Endothelial cell of umbilical vein (primary cell): ENCODE results near the gene KCNMA1. TPM values are rescaled to one million over a fixed set of nuclear protein-coding genes. Genes with fewer than 3 reads are reported as not detected.

Experiments
- BruUV-seq: library from RNA; stranded (reverse); fragments of 400-500 nt; replicated peaks from 2 replicates; lab custom pipeline; 2021; lab: Mats Ljungman, UMichigan
- CTCF ChIA-PET: fragments of 300-600, 350-600 bp; sonication (Branson Sonifier 250); formaldehyde crosslinking; loops from one replicate; lab custom pipeline; 2021; ENCODE audit warnings: antibody characterized with exemption, inconsistent platforms; lab: Charles Lee
- POLR2A ChIA-PET: fragments of 300-600, 350-600 bp; sonication (Branson Sonifier 250); formaldehyde crosslinking; loops from one replicate; lab custom pipeline; 2021; ENCODE audit warnings: antibody characterized with exemption, inconsistent platforms; lab: Charles Lee
- DNase-seq: peaks from one replicate; pipeline ENCODE4 v3.0.0-alpha.2; 2011; ENCODE audit warnings: low read depth, low spot score
- FAIRE-seq: peaks from 2 replicates; lab custom pipeline; 2011; peaks lifted over from hg19 to GRCh38; lab: Jason Lieb, UNC
- H2AFZ ChIP-seq: 2 replicates; pipeline ENCODE4 v1.6.0; 2012; ENCODE audit warnings: low read depth, low read length, control low read depth, inconsistent platforms
- H3K27ac ChIP-seq: 2 replicates; pipeline ENCODE4 v1.5.1; 2011; ENCODE audit warnings: low read depth, mild to moderate bottlenecking, control low read depth, low read length, moderate library complexity; ENCODE audit not compliant: insufficient read depth
- H3K27me3 ChIP-seq, 2 experiments: 2 replicates each; pipeline versions ENCODE4 v1.6.0 to v1.6.1; 2011; ENCODE audit warnings: low read length in 2 of 2, mixed read lengths in 1 of 2; ENCODE audit not compliant: control insufficient read depth in 2 of 2, insufficient read depth in 2 of 2
- H3K36me3 ChIP-seq, 2 experiments: 2 replicates in 1 of 2; 3 replicates in 1 of 2; pipeline ENCODE4 v1.5.1; 2011; ENCODE audit warnings: low read length in 2 of 2, mild to moderate bottlenecking in 1 of 2, moderate library complexity in 1 of 2; ENCODE audit not compliant: control insufficient read depth in 2 of 2, insufficient read depth in 2 of 2; ENCODE audit errors: extremely low read depth in 1 of 2
- H3K4me1 ChIP-seq: 3 replicates; pipeline ENCODE4 v1.5.1; 2011; ENCODE audit warnings: mild to moderate bottlenecking, low read length; ENCODE audit not compliant: control insufficient read depth, insufficient read depth; ENCODE audit errors: extremely low read depth
- H3K4me2 ChIP-seq: 2 replicates; pipeline ENCODE4 v1.6.1; 2011; ENCODE audit warnings: low read length, control low read depth, mixed read lengths; ENCODE audit not compliant: insufficient read depth
- H3K4me3 ChIP-seq, 3 experiments: fragments of 200-600 bp in 1 of 3; sonication (generic), shearing (Covaris generic) in 1 of 3; replicated peaks in 1 of 3; 2 replicates each; pipeline ENCODE4 v1.5.1; 2011 to 2016; ENCODE audit warnings: control low read depth in 3 of 3, low read length in 3 of 3, mild to moderate bottlenecking in 2 of 3, inconsistent platforms in 1 of 3, low read depth in 1 of 3, moderate library complexity in 1 of 3; ENCODE audit not compliant: insufficient read depth in 1 of 3
- H3K79me2 ChIP-seq: 2 replicates; pipeline ENCODE4 v1.6.0; 2012; ENCODE audit warnings: low read length, inconsistent platforms; ENCODE audit not compliant: control insufficient read depth, insufficient read depth
- H3K9ac ChIP-seq: replicated peaks from 2 replicates; pipeline ENCODE3; 2011; ENCODE audit warnings: low read length, control low read depth; ENCODE audit not compliant: insufficient read depth; ENCODE audit errors: extremely low read depth
- H3K9me1 ChIP-seq: replicated peaks from 3 replicates; pipeline ENCODE4 v1.6.0; 2011; ENCODE audit warnings: mild to moderate bottlenecking, low read length; ENCODE audit not compliant: control insufficient read depth, insufficient read depth; ENCODE audit errors: extremely low read depth
- H3K9me3 ChIP-seq: replicated peaks from 2 replicates; pipeline ENCODE4 v1.5.1; 2012; ENCODE audit warnings: low read length, inconsistent platforms; ENCODE audit not compliant: control insufficient read depth, insufficient read depth
- H4K20me1 ChIP-seq: replicated peaks from 2 replicates; pipeline ENCODE3; 2011; ENCODE audit warnings: mild to moderate bottlenecking, low read length; ENCODE audit not compliant: control insufficient read depth, insufficient read depth; ENCODE audit errors: extremely low read depth
- CTCF ChIP-seq, 2 donors: IDR thresholded peaks; 1 replicate in 1 of 2; 2 replicates in 1 of 2; pipeline ENCODE4 v1.5.1; 2011; ENCODE audit warnings: low read length in 2 of 2, mild to moderate bottlenecking in 2 of 2, moderate library complexity in 2 of 2, control low read depth in 1 of 2, inconsistent platforms in 1 of 2, low read depth in 1 of 2; ENCODE audit not compliant: insufficient read depth in 1 of 2; ENCODE audit errors: extremely low read depth in 1 of 2
- EZH2 ChIP-seq: IDR thresholded peaks from 2 replicates; pipeline ENCODE4 v1.6.1; 2012; ENCODE audit warnings: borderline replicate concordance, low read depth, mild to moderate bottlenecking, moderate library complexity, low read length, inconsistent platforms; ENCODE audit not compliant: severe bottlenecking
- FOS ChIP-seq: IDR thresholded peaks from 2 replicates; pipeline ENCODE4 v1.6.1; 2011; ENCODE audit warnings: mild to moderate bottlenecking, low read length, moderate library complexity, borderline replicate concordance; ENCODE audit not compliant: insufficient read depth
- GATA2 ChIP-seq: IDR thresholded peaks from 2 replicates; pipeline ENCODE4 v1.7.0; 2011; ENCODE audit warnings: low read depth, mild to moderate bottlenecking, moderate library complexity, mixed read lengths, low read length; ENCODE audit not compliant: insufficient read length, insufficient read depth
- JUN ChIP-seq: IDR thresholded peaks from 2 replicates; pipeline ENCODE4 v1.6.1; 2011; ENCODE audit warnings: borderline replicate concordance, low read depth; ENCODE audit not compliant: insufficient read length, insufficient read depth
- MYC ChIP-seq: IDR thresholded peaks from one replicate; pipeline ENCODE4 v1.6.1; 2011; ENCODE audit warnings: mild to moderate bottlenecking, low read depth, low read length
- POLR2A ChIP-seq: IDR thresholded peaks from 2 replicates; pipeline ENCODE4 v1.6.1; 2012; ENCODE audit warnings: low read depth, mild to moderate bottlenecking, control low read depth, low read length
- POLR2AphosphoS5 ChIP-seq: IDR thresholded peaks from 2 replicates; pipeline ENCODE4 v1.6.1; 2012; ENCODE audit warnings: low read depth, mild to moderate bottlenecking, control low read depth, low read length, moderate library complexity; ENCODE audit not compliant: insufficient read depth
- dilution Hi-C: fragments of 300-500 bp; cut with MboI; formaldehyde crosslinking; loops from one replicate; pipeline ENCODE4 v1.15.0; 2019; ENCODE audit warnings: low sequenced_read_pairs; ENCODE audit not compliant: extremely low pct_ligation_motif_present
- intact Hi-C: fragments of 100-400 bp; cut with micrococcal nuclease; formaldehyde crosslinking; loops from one replicate; pipeline ENCODE4 v1.10.0; 2022
- polyA plus RNA-seq, 4 experiments: library from polyadenylated mRNA; depleted of rRNA in 3 of 4; stranded (reverse) in 3 of 4; unstranded in 1 of 4; fragments of >200 nt; gene quantifications; 2 replicates each; pipeline versions ENCODE4 v1.2.1 to v1.2.3, GENCODE V29; 2011 to 2012; ENCODE audit warnings: missing spikeins in 1 of 4
- total RNA-seq: library from RNA; stranded (reverse); gene quantifications from 2 replicates; pipeline ENCODE4 v1.2.3, GENCODE V29; 2021
- TF ChIP-seq, protein P1 (sequence below): IDR thresholded peaks from 2 replicates; pipeline ENCODE4 v1.6.1; 2011; ENCODE audit not compliant: insufficient read depth, insufficient read length

The KCNMA1 gene
- total and polyA plus RNA-seq, 2 donors (not counting 3 experiments of a cell fraction or from before 2014, with no cell fraction given), result 0.10 to 0.82 TPM

DNA sequence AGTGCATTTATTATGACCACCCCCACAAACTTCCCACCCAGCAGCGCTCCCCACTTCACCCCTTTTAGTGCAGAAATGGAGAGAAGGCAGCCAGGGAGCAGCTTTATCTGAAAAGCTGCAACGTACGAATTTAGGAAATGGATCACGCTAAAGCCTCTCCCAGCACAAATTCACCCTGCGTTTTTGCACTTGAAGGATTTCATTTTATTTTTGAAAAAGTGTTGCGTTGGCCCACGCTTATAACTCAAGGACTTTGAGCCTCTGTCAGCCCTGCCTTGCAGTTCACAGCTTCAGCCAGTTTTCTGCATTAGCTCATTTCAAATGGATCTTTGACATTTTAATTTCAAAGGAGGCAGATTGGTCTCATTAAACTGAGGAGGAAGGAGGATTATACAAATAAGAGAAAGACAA lies 556.1 kb downstream of the KCNMA1 start:
- FAIRE-seq, result no peak
- Histone ChIP-seq H3K36me3 (no peaks in the 10 kb centered on the region), H3K4me3 (no peak overlapping the region), H3K4me1 (no peaks in the 10 kb centered on the region), H3K9me1 (no peaks in the 10 kb centered on the region), H3K27ac (no peak overlapping the region), H3K27me3 (no peaks in the 10 kb centered on the region), H3K4me2 (no peak overlapping the region), H2AFZ (no peak overlapping the region), H3K9ac (no peak overlapping the region), H3K79me2 (no peaks in the 10 kb centered on the region), H4K20me1 (no peaks in the 10 kb centered on the region), H3K9me3 (no peaks in the 10 kb centered on the region)
- ChIA-PET POLR2A (no interaction called here), CTCF (no interaction called here)
- TF ChIP-seq, protein P1, sequence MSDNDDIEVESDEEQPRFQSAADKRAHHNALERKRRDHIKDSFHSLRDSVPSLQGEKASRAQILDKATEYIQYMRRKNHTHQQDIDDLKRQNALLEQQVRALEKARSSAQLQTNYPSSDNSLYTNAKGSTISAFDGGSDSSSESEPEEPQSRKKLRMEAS, result no peak
- TF ChIP-seq EZH2, result no peak
- TF ChIP-seq MYC, result no peak
- TF ChIP-seq JUN, result no peak
- TF ChIP-seq GATA2, result no peak
- no peak for TF ChIP-seq POLR2A
- no peak for TF ChIP-seq CTCF (IDR thresholded peaks at IDR 0.05; ENCODE audit: extremely low read depth in 1 of 2, insufficient read depth in 1 of 2, low read depth in 1 of 2, low read length in 2 of 2)
- no peak for TF ChIP-seq POLR2AphosphoS5
- TF ChIP-seq FOS, result no peak
- intact Hi-C loops (no loop called here), dilution Hi-C loops (no loop called here)
- no TSS peak for BruUV-seq
- DNase-seq, result no peak
